B cell (primary cell): ENCODE results near the gene TXNDC15.

ENCODE experiments used
- CTCF ChIP-seq: fragments of 200-600 bp; IDR thresholded peaks from one replicate; pipeline ENCODE4 v1.8.0; 2022; ENCODE audit warnings: antibody characterized with exemption, mild to moderate bottlenecking
- EZH2 ChIP-seq: IDR thresholded peaks from 2 replicates; pipeline ENCODE4 v1.6.1; 2012; ENCODE audit warnings: borderline replicate concordance, low read depth, mild to moderate bottlenecking, moderate library complexity, low read length; ENCODE audit not compliant: insufficient read depth, poor library complexity, severe bottlenecking

- no peak for TF ChIP-seq CTCF
- no peak for TF ChIP-seq EZH2
Measured at GRCh38 chr5:134943547-134943946, 69.4 kb downstream of the TXNDC15 start.
